ENCODE measurements around the gene COBLL1.

COBLL1 gene

GRCh38 chr2:164777847-164778461 is 63.7 kb downstream of the COBLL1 start:
- H3K4me3 ChIP-seq (ENCODE audit: control insufficient read depth, low read depth, low read length) = no peak overlapping the region
- TF ChIP-seq CTCF (IDR thresholded peaks at IDR 0.05; ENCODE audit: control insufficient read depth, insufficient read depth, low read depth, low read length, missing control alignments) = no peak
- DNase-seq (ENCODE audit: low read depth) = no peak

GRCh38 chr2:164773635-164774034 is 68.0 kb downstream of the COBLL1 start:
- no peak for TF ChIP-seq CTCF (IDR thresholded peaks at IDR 0.05; ENCODE audit: control insufficient read depth, insufficient read depth, low read depth, low read length, missing control alignments)
- no peak overlapping the region for H3K4me3 ChIP-seq (ENCODE audit: control insufficient read depth, low read depth, low read length)
- no peak for DNase-seq (ENCODE audit: low read depth)

- TF ChIP-seq CTCF (IDR thresholded peaks at IDR 0.05; ENCODE audit: control insufficient read depth, insufficient read depth, low read depth, low read length, missing control alignments) = no peak
- no peak overlapping the region for H3K4me3 ChIP-seq (ENCODE audit: control insufficient read depth, low read depth, low read length)
- DNase-seq (ENCODE audit: low read depth) = no peak
Observed at GRCh38 chr2:164773091-164773490, 68.5 kb downstream of the COBLL1 start.

GRCh38 chr2:164771897-164772296 is 69.7 kb downstream of the COBLL1 start:
- no peak for DNase-seq (ENCODE audit: low read depth)
- no peak for TF ChIP-seq CTCF (IDR thresholded peaks at IDR 0.05; ENCODE audit: control insufficient read depth, insufficient read depth, low read depth, low read length, missing control alignments)
- H3K4me3 ChIP-seq (ENCODE audit: control insufficient read depth, low read depth, low read length) = no peak overlapping the region

GRCh38 chr2:164770421-164770916 is 71.2 kb downstream of the COBLL1 start:
- H3K4me3 ChIP-seq (ENCODE audit: control insufficient read depth, low read depth, low read length) = no peak overlapping the region
- DNase-seq (ENCODE audit: low read depth) = no peak
- TF ChIP-seq CTCF (IDR thresholded peaks at IDR 0.05; ENCODE audit: control insufficient read depth, insufficient read depth, low read depth, low read length, missing control alignments) = no peak

- H3K4me3 ChIP-seq (ENCODE audit: control insufficient read depth, low read depth, low read length) = no peak overlapping the region
- no peak for DNase-seq (ENCODE audit: low read depth)
- TF ChIP-seq CTCF (IDR thresholded peaks at IDR 0.05; ENCODE audit: control insufficient read depth, insufficient read depth, low read depth, low read length, missing control alignments) = no peak
Observed at GRCh38 chr2:164766954-164767320, 74.7 kb downstream of the COBLL1 start.

All from AG09309 (cell line).